Measurements from ENCODE around the gene SLC5A4.
A peak's percentile ranks its signal among the peaks of the same experiment; 100 is the strongest.
"Not testable (repeated sequence)": the region's sequence is repeated elsewhere in the genome, so short reads cannot be mapped to it uniquely, and the experiment has no call there.

Gene SLC5A4

DNA sequence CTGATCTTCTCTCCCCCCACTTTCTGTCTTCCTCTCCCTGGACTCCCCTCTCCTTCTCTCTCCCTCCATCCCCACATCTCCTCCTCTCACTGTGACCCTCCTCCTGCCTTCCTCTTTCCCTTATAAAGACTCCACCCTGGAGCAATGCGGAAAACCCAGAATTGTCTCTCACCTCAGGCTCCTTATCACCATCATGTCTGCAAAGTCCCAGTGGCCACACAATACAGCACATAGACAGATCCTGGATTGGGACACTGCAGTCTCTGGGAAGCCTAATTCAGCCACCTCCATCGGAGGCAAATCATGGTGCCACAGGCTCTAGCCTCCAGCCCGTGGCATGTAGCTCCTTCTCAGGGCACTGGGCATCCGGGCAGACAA lies 53.0 kb downstream of the SLC5A4 start:
- H3K36me3 ChIP-seq (ENCODE audit: control insufficient read depth, insufficient read depth, low read length): no peaks in the 10 kb centered on the region
- DNase-seq: no peak
- H3K9me3 ChIP-seq (ENCODE audit: control insufficient read depth, low read length): no peaks in the 10 kb centered on the region
- peak overlapping the region; percentile 57 for H3K4me3 ChIP-seq (ENCODE audit: insufficient read depth, low read depth, low read length, poor library complexity, severe bottlenecking)
- H3K4me1 ChIP-seq (ENCODE audit: control insufficient read depth, insufficient read depth, low read length, poor library complexity, severe bottlenecking): peaks cover 46% of the 10 kb centered on the region
- H3K27ac ChIP-seq (ENCODE audit: insufficient read depth, low read length, poor library complexity, severe bottlenecking): no peak overlapping the region
- no peaks in the 10 kb centered on the region for H3K27me3 ChIP-seq (replicated peaks; ENCODE audit: control insufficient read depth, insufficient read depth, low read length, poor library complexity, severe bottlenecking)

DNA sequence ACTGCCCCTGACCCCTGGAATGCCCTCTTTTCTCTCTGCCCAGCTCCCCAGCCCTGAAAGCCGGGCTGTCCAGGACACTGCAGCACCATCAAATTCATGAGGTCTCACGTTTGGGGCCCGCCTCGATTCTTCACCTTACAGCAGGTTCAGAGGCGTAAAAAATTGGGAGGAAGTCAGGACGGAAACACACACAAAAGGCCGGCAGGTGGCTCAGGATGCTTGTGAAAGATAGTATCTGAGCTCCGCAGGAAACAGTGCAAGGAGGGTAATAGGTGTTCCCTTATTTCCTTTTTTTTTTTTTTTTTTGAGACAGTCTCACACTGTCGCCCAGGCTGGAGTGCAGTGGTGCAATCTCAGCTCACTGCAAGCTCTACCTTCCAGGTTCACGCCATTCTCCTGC lies 54.4 kb downstream of the SLC5A4 start:
- no peak overlapping the region for H3K4me3 ChIP-seq (ENCODE audit: insufficient read depth, low read depth, low read length, poor library complexity, severe bottlenecking)
- H3K27ac ChIP-seq (ENCODE audit: insufficient read depth, low read length, poor library complexity, severe bottlenecking): no peak overlapping the region
- no peak for DNase-seq
- peaks cover 33% of the 10 kb centered on the region for H3K4me1 ChIP-seq (ENCODE audit: control insufficient read depth, insufficient read depth, low read length, poor library complexity, severe bottlenecking)
- no peaks in the 10 kb centered on the region for H3K9me3 ChIP-seq (ENCODE audit: control insufficient read depth, low read length)
- no peaks in the 10 kb centered on the region for H3K27me3 ChIP-seq (replicated peaks; ENCODE audit: control insufficient read depth, insufficient read depth, low read length, poor library complexity, severe bottlenecking)
- H3K36me3 ChIP-seq (ENCODE audit: control insufficient read depth, insufficient read depth, low read length): no peaks in the 10 kb centered on the region

DNA sequence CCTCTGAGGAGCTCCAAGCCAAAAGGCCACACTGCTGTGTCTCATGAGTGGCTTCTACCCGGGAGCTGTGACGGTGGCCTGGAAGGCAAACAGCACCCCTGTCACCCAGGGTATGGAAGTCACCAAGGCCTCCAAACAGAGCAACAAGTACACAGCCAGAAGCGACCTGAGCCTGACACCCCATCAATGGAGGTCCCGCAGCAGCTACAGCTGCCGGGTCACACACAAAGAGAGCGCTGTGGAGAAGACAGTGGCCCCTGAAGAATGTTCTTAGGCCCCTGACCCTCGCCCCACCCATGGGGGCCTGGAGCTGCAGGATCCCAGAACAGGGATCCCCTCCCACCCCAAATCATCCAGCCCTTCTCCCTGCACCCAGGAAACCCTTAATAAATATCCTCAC lies 55.2 kb downstream of the SLC5A4 start:
- Histone ChIP-seq H3K4me1 (ENCODE audit: control insufficient read depth, insufficient read depth, low read length, poor library complexity, severe bottlenecking) (peaks cover 33% of the 10 kb centered on the region), H3K27ac (ENCODE audit: insufficient read depth, low read length, poor library complexity, severe bottlenecking) (no peak overlapping the region), H3K9me3 (ENCODE audit: control insufficient read depth, low read length) (no peaks in the 10 kb centered on the region), H3K36me3 (ENCODE audit: control insufficient read depth, insufficient read depth, low read length) (no peaks in the 10 kb centered on the region), H3K4me3 (ENCODE audit: insufficient read depth, low read depth, low read length, poor library complexity, severe bottlenecking) (no peak overlapping the region), H3K27me3 (replicated peaks; ENCODE audit: control insufficient read depth, insufficient read depth, low read length, poor library complexity, severe bottlenecking) (no peaks in the 10 kb centered on the region)
- DNase-seq: no peak

DNA sequence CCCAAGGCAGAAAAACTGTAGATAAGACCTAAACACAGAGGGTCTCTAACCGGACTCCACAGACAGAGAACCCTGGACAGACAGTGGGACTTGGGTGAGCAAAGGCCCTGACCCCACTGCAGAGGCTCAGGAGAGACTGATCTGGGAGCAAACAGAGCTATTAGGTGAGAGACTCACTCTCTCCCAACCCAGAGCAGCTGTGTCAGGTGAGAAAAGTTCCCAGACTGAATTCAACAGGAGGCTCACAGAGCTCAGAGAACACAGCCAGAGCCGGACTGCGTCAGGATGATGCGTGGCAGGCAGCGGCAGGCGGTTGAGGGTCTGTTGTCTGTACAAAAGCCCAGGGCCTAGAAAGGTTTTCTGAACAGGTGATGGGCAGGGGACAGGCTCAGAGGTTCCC lies 55.8 kb downstream of the SLC5A4 start:
- no peaks in the 10 kb centered on the region for H3K9me3 ChIP-seq (ENCODE audit: control insufficient read depth, low read length)
- no peak overlapping the region for H3K4me3 ChIP-seq (ENCODE audit: insufficient read depth, low read depth, low read length, poor library complexity, severe bottlenecking)
- H3K4me1 ChIP-seq (ENCODE audit: control insufficient read depth, insufficient read depth, low read length, poor library complexity, severe bottlenecking): peaks cover 33% of the 10 kb centered on the region
- no peak overlapping the region for H3K27ac ChIP-seq (ENCODE audit: insufficient read depth, low read length, poor library complexity, severe bottlenecking)
- H3K27me3 ChIP-seq (replicated peaks; ENCODE audit: control insufficient read depth, insufficient read depth, low read length, poor library complexity, severe bottlenecking): no peaks in the 10 kb centered on the region
- no peak for DNase-seq
- no peaks in the 10 kb centered on the region for H3K36me3 ChIP-seq (ENCODE audit: control insufficient read depth, insufficient read depth, low read length)

DNA sequence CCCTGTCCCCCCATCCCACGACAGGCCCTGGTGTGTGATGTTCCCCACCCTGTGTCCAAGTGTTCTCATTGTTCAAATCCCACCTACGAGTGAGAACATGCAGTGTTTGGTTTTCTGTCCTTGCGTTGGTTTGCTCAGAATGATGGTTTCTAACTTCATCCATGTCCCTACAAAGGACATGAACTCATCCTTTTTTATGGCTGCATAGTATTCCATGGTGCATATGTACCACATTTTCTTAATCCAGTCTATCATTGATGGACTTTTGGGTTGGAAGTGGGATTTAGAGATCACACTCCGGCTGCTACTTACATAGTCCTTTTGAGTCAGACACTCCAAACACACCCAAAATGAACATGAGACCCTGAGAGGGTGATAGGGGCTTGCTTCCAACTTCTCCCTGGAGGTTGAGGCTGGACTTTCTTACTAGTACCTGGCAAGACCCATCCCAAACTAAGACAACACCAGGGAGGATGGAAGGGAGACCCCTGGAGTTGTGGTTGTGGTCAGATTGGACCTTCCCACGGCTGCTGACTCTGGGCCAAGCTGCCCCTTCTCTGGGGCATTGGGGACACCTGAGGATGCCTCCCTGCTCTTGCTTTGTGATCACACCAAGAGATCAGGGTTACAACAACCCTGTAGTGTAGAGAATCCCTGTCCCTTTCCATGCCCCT lies 57.5 kb downstream of the SLC5A4 start:
- not testable (repeated sequence) for DNase-seq; H3K27me3 ChIP-seq (replicated peaks; ENCODE audit: control insufficient read depth, insufficient read depth, low read length, poor library complexity, severe bottlenecking); H3K4me3 ChIP-seq (ENCODE audit: insufficient read depth, low read depth, low read length, poor library complexity, severe bottlenecking); H3K9me3 ChIP-seq (ENCODE audit: control insufficient read depth, low read length); H3K36me3 ChIP-seq (ENCODE audit: control insufficient read depth, insufficient read depth, low read length); H3K27ac ChIP-seq (ENCODE audit: insufficient read depth, low read length, poor library complexity, severe bottlenecking)
- peaks cover 23% of the 10 kb centered on the region for H3K4me1 ChIP-seq (ENCODE audit: control insufficient read depth, insufficient read depth, low read length, poor library complexity, severe bottlenecking)

DNA sequence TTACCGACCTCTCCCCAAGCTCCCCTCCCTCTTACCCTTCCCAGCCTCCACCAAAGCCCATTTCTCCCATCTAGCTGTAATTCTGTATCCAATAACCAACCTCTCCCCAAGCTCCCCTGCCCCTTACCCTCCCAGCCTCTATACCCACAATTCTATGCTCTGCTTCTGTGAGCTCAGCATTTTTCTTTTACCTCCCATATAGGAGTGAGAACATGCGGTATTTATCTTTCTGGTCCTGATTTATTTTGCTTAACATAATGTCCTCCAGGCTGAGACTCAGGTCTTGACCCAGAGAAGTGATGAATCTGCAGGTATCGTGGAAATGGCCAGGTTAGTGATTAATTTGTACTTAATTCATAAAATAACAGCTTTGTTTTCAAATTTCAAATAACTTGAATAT lies 59.2 kb downstream of the SLC5A4 start:
- not testable (repeated sequence) for H3K27ac ChIP-seq (ENCODE audit: insufficient read depth, low read length, poor library complexity, severe bottlenecking); H3K4me1 ChIP-seq (ENCODE audit: control insufficient read depth, insufficient read depth, low read length, poor library complexity, severe bottlenecking); H3K27me3 ChIP-seq (replicated peaks; ENCODE audit: control insufficient read depth, insufficient read depth, low read length, poor library complexity, severe bottlenecking); H3K4me3 ChIP-seq (ENCODE audit: insufficient read depth, low read depth, low read length, poor library complexity, severe bottlenecking); H3K36me3 ChIP-seq (ENCODE audit: control insufficient read depth, insufficient read depth, low read length); DNase-seq; H3K9me3 ChIP-seq (ENCODE audit: control insufficient read depth, low read length)

DNA sequence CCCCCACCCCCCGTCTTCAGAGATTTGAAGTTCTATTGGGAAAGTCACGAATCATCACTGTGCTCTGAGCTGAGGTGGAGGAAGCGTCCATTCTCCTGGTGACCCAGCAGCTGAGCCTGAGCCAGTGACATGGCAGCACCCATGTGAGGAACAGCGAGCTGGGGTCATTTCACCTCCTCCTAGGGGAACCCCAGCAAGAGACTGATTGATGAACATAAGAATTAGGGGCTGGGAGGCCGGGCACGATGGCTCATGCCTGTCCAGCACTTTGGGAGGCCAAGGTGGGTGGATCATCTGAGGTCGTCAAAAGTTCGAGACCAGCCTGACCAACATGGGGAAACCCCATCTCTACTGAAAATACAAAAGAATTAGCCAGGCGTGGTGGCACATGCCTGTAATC lies 61.8 kb downstream of the SLC5A4 start:
- not testable (repeated sequence) for H3K4me1 ChIP-seq (ENCODE audit: control insufficient read depth, insufficient read depth, low read length, poor library complexity, severe bottlenecking); H3K4me3 ChIP-seq (ENCODE audit: insufficient read depth, low read depth, low read length, poor library complexity, severe bottlenecking); H3K27me3 ChIP-seq (replicated peaks; ENCODE audit: control insufficient read depth, insufficient read depth, low read length, poor library complexity, severe bottlenecking); H3K9me3 ChIP-seq (ENCODE audit: control insufficient read depth, low read length); DNase-seq; H3K27ac ChIP-seq (ENCODE audit: insufficient read depth, low read length, poor library complexity, severe bottlenecking); H3K36me3 ChIP-seq (ENCODE audit: control insufficient read depth, insufficient read depth, low read length)

DNA sequence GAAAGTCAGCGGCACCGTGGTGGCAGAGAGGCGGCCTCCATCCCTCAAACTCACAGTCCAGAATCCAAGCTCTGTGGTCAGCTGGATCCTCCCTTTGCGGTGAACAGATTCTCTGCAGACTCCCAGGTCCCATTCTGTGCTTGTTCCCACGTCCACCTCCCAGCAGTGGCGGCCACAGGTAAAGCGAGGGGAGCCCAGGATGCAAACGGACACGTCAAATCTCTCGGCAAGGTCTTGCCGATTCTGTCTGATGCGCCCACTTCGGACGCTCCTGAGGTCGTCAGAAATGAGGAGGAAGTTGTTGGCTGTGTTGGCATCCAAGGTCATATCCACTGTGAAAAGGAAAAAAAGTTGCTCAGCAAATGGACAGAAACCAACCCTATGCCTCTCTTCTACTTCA lies 64.1 kb downstream of the SLC5A4 start:
- H3K4me3 ChIP-seq (ENCODE audit: insufficient read depth, low read depth, low read length, poor library complexity, severe bottlenecking); H3K36me3 ChIP-seq (ENCODE audit: control insufficient read depth, insufficient read depth, low read length); DNase-seq; H3K27me3 ChIP-seq (replicated peaks; ENCODE audit: control insufficient read depth, insufficient read depth, low read length, poor library complexity, severe bottlenecking); H3K4me1 ChIP-seq (ENCODE audit: control insufficient read depth, insufficient read depth, low read length, poor library complexity, severe bottlenecking); H3K27ac ChIP-seq (ENCODE audit: insufficient read depth, low read length, poor library complexity, severe bottlenecking); H3K9me3 ChIP-seq (ENCODE audit: control insufficient read depth, low read length): not testable (repeated sequence)

DNA sequence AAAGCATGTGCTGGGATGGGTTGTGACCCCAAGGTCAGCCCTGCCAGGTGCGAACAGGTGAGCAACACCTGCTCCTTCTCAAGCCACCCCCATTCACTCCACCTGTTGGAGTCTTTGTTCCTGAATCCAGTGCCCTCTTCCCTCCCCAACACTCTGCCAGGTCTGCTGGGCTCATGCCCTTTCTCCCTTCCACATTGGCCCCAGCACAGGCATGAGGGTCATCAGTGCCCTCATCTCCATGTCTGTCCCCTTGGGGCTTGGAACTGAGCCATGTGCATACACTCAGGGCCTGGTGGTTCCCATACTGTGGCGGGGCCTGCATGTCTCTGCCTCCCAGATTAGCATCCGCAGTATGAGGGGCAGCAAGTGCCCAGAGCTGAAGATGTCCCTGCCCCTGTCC lies 69.3 kb downstream of the SLC5A4 start:
- Histone ChIP-seq H3K4me3 (ENCODE audit: insufficient read depth, low read depth, low read length, poor library complexity, severe bottlenecking) (no peak overlapping the region), H3K27me3 (replicated peaks; ENCODE audit: control insufficient read depth, insufficient read depth, low read length, poor library complexity, severe bottlenecking) (no peaks in the 10 kb centered on the region), H3K9me3 (ENCODE audit: control insufficient read depth, low read length) (no peaks in the 10 kb centered on the region), H3K36me3 (ENCODE audit: control insufficient read depth, insufficient read depth, low read length) (no peaks in the 10 kb centered on the region), H3K4me1 (ENCODE audit: control insufficient read depth, insufficient read depth, low read length, poor library complexity, severe bottlenecking) (no peaks in the 10 kb centered on the region), H3K27ac (ENCODE audit: insufficient read depth, low read length, poor library complexity, severe bottlenecking) (no peak overlapping the region)
- no peak for DNase-seq

DNA sequence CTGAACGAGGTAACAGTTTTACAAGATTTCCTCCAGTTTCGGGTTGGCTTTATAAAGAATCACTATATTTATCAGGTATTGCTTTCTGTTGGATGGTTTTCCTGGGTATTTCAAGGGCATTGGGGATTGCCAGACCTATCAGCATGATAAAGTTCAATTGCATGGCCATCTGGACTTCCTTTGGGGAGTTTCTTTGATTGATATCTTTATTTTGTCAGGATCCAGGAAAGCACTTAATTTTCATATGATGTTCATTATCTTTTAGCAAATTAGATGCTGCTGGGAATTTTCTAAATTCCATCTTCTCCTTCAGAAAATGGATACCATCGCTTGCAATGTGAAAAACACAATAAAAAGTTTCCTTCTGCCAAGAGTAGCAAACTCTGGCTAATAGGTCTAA lies 71.5 kb downstream of the SLC5A4 start:
- Histone ChIP-seq H3K27me3 (replicated peaks; ENCODE audit: control insufficient read depth, insufficient read depth, low read length, poor library complexity, severe bottlenecking) (no peaks in the 10 kb centered on the region), H3K27ac (ENCODE audit: insufficient read depth, low read length, poor library complexity, severe bottlenecking) (no peak overlapping the region), H3K4me1 (ENCODE audit: control insufficient read depth, insufficient read depth, low read length, poor library complexity, severe bottlenecking) (no peaks in the 10 kb centered on the region), H3K4me3 (ENCODE audit: insufficient read depth, low read depth, low read length, poor library complexity, severe bottlenecking) (no peak overlapping the region), H3K9me3 (ENCODE audit: control insufficient read depth, low read length) (no peaks in the 10 kb centered on the region), H3K36me3 (ENCODE audit: control insufficient read depth, insufficient read depth, low read length) (no peaks in the 10 kb centered on the region)
- no peak for DNase-seq

DNA sequence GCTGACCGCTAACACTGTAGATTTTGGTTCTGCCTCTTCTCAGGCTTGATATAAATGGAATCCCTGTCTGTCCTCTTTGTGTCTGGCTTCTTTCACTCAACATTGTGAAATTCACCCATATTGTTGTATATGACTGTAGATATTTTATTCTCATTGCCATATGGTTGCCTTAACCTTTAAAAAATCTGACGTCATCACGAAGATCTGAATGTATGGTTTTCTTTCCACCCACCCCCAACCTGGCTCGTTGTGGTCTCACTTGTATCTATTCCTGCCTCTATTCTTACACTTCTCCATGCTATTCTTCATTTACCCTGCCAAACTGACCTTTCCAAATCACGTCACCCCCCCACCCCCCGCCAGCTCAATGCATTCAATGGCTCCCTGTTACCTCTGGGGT lies 74.1 kb downstream of the SLC5A4 start:
- H3K27ac ChIP-seq (ENCODE audit: insufficient read depth, low read length, poor library complexity, severe bottlenecking): no peak overlapping the region
- no peak for DNase-seq
- peaks cover 6% of the 10 kb centered on the region for H3K4me1 ChIP-seq (ENCODE audit: control insufficient read depth, insufficient read depth, low read length, poor library complexity, severe bottlenecking)
- H3K9me3 ChIP-seq (ENCODE audit: control insufficient read depth, low read length): no peaks in the 10 kb centered on the region
- H3K27me3 ChIP-seq (replicated peaks; ENCODE audit: control insufficient read depth, insufficient read depth, low read length, poor library complexity, severe bottlenecking): peaks cover 3% of the 10 kb centered on the region
- H3K36me3 ChIP-seq (ENCODE audit: control insufficient read depth, insufficient read depth, low read length): no peaks in the 10 kb centered on the region
- H3K4me3 ChIP-seq (ENCODE audit: insufficient read depth, low read depth, low read length, poor library complexity, severe bottlenecking): no peak overlapping the region

Measured in effector memory CD4-positive, alpha-beta T cell (primary cell).